ENCODE results near the gene ZDHHC16. TPM values are rescaled to one million over a fixed set of nuclear protein-coding genes. Genes with fewer than 3 reads are reported as not detected.
"Not testable (repeated sequence)": the region's sequence is repeated elsewhere in the genome, so short reads cannot be mapped to it uniquely, and the experiment has no call there.

Gene ZDHHC16
- polyA plus RNA-seq, 3 donors from 2014 or later, result 19.9 to 38.5 (median 27.1) TPM

DNA sequence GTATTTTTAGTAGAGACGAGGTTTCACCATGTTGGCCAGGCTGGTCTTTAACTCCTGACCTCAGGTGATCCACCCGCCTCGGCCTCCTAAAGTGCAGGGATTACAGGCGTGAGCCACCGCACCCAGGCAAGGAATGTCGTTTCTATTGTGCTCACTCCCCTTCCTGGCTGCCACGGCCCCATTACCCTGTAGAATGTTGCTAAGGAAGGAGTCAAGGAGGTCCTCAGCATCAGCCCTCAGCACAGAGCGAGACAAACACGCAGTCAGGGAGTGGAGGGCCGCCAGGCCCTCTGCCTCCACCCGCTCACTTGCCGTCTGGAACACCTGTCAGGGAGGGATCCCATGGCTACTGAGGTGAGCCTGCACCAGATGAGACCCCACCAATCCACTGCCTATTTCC is 22.8 kb downstream of the ZDHHC16 start:
- not testable (repeated sequence) for DNase-seq; H3K9me3 Mint-ChIP-seq; H3K4me1 Mint-ChIP-seq; H3K27me3 Mint-ChIP-seq (ENCODE audit: low read depth in 3 of 3); H3K4me3 Mint-ChIP-seq
- peak overlapping the region in 1 of 6 donors; percentile 17 for H3K27ac Mint-ChIP-seq
- peaks cover 14 to 24% (median 15%) of the 10 kb centered on the region in 3 donors for H3K36me3 Mint-ChIP-seq

- Mint-ChIP-seq H3K36me3 (peaks cover 34 to 57% (median 35%) of the 10 kb centered on the region in 3 donors), H3K27me3 (ENCODE audit: low read depth in 3 of 3) (no peaks in the 10 kb centered on the region), H3K27ac (peak overlapping the region in 2 of 6 donors; percentile 8 to 27), H3K4me3 (no peak overlapping the region), H3K9me3 (no peaks in the 10 kb centered on the region), H3K4me1 (no peaks in the 10 kb centered on the region)
- DNase-seq, result no peak
Measured at GRCh38 chr10:97474918-97475317, 28.9 kb downstream of the ZDHHC16 start.

DNA sequence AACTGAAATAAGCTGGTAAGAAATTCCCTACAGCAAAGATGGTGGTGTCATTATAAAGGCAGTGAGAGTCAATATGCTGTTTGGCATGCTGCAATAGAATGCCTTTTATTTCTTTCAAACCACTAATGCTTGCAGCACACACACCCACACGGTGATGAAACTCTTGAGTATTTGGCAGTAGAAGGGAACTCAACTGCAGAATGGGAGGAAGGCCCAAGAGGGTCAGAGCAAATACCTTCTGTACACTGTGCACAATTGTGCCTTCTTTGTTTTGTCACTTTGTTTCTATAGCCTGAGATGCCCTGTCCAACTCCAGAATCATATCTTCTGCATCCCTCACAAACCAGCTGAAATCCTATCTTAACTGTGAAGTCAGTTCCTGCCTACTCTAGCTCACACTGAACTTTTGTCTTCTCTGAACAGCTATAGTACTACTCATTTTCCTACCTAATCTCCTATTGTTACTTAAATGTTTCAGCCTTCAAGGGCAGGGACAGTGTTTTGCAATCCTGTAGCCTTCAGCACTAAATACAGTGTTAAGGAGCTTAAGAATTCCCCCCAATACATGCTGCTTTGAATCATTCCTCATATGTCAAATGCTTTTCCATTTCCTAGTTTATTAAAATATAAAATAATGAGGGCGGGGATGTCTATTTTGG is 30.1 kb downstream of the ZDHHC16 start:
- Mint-ChIP-seq H3K4me3 (no peak overlapping the region), H3K27ac (peak overlapping the region in 1 of 6 donors; percentile 28), H3K4me1 (no peaks in the 10 kb centered on the region), H3K36me3 (peaks cover 35 to 58% (median 43%) of the 10 kb centered on the region in 3 donors), H3K27me3 (ENCODE audit: low read depth in 3 of 3) (no peaks in the 10 kb centered on the region), H3K9me3 (no peaks in the 10 kb centered on the region)
- DNase-seq, result no peak

- peaks cover 25 to 48% (median 39%) of the 10 kb centered on the region in 3 donors for H3K36me3 Mint-ChIP-seq
- not testable (repeated sequence) for H3K9me3 Mint-ChIP-seq; H3K27ac Mint-ChIP-seq; H3K4me3 Mint-ChIP-seq; DNase-seq; H3K4me1 Mint-ChIP-seq; H3K27me3 Mint-ChIP-seq (ENCODE audit: low read depth in 3 of 3)
Measured at GRCh38 chr10:97479410-97479809, 33.4 kb downstream of the ZDHHC16 start.

GRCh38 chr10:97479939-97480338 is 34.0 kb downstream of the ZDHHC16 start:
- DNase-seq, result no peak
- Mint-ChIP-seq H3K27ac (no peak overlapping the region), H3K27me3 (ENCODE audit: low read depth in 3 of 3) (peaks cover 0 to 1% (median 0%) of the 10 kb centered on the region in 3 donors), H3K9me3 (no peaks in the 10 kb centered on the region), H3K4me3 (no peak overlapping the region), H3K4me1 (peaks cover 0 to 6% of the 10 kb centered on the region in 2 donors), H3K36me3 (peaks cover 20 to 44% (median 36%) of the 10 kb centered on the region in 3 donors)

- Mint-ChIP-seq H3K4me3 (no peak overlapping the region), H3K27me3 (ENCODE audit: low read depth in 3 of 3) (peaks cover 0 to 1% (median 0%) of the 10 kb centered on the region in 3 donors), H3K4me1 (peaks cover 3 to 12% of the 10 kb centered on the region in 2 donors), H3K36me3 (peaks cover 13 to 36% (median 29%) of the 10 kb centered on the region in 3 donors), H3K27ac (peak overlapping the region in 1 of 6 donors; percentile 31), H3K9me3 (no peaks in the 10 kb centered on the region)
- DNase-seq, result no peak
Measured at GRCh38 chr10:97481071-97481470, 35.1 kb downstream of the ZDHHC16 start.

DNA sequence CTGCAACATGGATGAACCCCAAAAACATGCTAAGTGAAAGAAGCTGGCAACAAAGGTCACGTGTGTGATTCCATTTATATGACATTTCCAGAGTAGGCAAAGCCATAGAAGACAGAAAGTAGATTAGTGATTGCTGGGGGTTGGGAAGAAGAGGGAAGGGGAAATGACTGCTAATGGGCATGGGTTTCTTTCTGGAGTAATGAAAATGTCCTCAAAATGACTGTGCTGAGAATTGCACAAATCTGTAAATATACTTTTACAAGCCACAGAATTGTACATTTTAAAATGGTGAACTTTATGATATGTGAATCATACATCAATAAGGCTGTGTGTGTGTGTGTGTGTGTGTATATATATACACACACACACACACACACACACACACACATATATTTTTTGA is 36.4 kb downstream of the ZDHHC16 start:
- Mint-ChIP-seq H3K4me1 (peaks cover 5 to 18% of the 10 kb centered on the region in 2 donors), H3K4me3 (no peak overlapping the region), H3K27ac (peak overlapping the region in 1 of 6 donors; percentile 69), H3K9me3 (no peaks in the 10 kb centered on the region), H3K27me3 (ENCODE audit: low read depth in 3 of 3) (peaks cover 0 to 1% (median 0%) of the 10 kb centered on the region in 3 donors), H3K36me3 (peaks cover 7 to 26% (median 19%) of the 10 kb centered on the region in 3 donors)
- DNase-seq, result no peak

DNA sequence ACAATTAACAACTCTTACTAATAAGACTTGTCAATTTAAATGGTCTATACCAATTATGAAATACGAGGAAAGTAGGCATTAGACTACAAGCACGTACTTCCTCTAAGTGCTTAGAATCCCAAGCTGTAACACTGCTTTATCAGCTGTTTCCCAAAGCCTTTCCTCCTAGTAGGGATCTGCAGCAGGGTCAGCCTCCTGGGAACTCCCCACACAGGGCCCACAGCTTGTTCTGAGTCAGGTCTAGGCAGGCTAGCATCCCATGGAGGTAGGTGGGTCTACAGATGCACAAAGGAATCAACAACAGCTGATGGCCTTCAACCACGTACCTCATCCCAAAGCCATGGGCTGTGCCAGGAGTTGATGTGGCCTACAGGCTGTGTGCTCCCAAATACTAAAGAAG is 37.5 kb downstream of the ZDHHC16 start:
- Mint-ChIP-seq H3K4me1 (peaks cover 5 to 18% of the 10 kb centered on the region in 2 donors), H3K27ac (no peak overlapping the region), H3K9me3 (no peaks in the 10 kb centered on the region), H3K27me3 (ENCODE audit: low read depth in 3 of 3) (peaks cover 0 to 1% (median 0%) of the 10 kb centered on the region in 3 donors), H3K36me3 (peaks cover 5 to 19% (median 14%) of the 10 kb centered on the region in 3 donors), H3K4me3 (no peak overlapping the region)
- DNase-seq, result no peak

GRCh38 chr10:97483921-97484320 is 37.9 kb downstream of the ZDHHC16 start:
- Mint-ChIP-seq H3K4me3 (no peak overlapping the region), H3K36me3 (peaks cover 5 to 19% (median 14%) of the 10 kb centered on the region in 3 donors), H3K9me3 (no peaks in the 10 kb centered on the region), H3K27me3 (ENCODE audit: low read depth in 3 of 3) (peaks cover 0 to 1% (median 0%) of the 10 kb centered on the region in 3 donors), H3K27ac (no peak overlapping the region), H3K4me1 (peaks cover 5 to 21% of the 10 kb centered on the region in 2 donors)
- DNase-seq, result no peak

DNA sequence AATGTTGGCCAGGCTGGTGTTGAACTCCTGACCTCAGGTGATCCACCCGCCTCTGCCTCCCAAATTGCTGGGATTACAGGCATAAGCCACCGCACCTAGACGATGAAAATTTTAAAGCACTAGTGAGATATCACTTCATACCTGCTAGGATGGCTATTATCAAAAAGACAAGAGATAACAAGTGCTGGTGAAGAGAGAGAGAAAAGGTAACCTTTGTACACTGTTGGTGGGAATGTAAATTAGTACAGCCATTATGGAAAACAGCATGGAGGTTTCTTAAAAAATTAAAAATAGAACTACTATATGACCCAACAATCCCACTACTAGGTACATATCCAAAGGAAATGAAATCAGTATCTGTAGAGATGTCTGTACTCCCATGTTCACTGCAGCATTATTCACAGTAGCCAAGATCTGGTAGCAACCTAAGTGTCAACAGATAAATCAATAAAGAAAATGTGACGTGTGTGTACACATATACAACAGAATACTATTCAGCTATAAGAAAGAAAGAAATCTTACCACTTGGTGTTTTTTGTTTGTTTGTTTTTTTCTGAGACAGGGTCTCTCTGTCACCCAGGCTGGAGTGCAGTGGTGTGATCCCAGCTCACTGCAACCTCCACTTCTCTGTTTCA is 39.8 kb downstream of the ZDHHC16 start:
- Mint-ChIP-seq H3K27me3 (ENCODE audit: low read depth in 3 of 3) (peaks cover 0 to 1% (median 0%) of the 10 kb centered on the region in 3 donors), H3K4me3 (no peak overlapping the region), H3K27ac (no peak overlapping the region), H3K4me1 (peaks cover 11 to 34% of the 10 kb centered on the region in 2 donors), H3K36me3 (peaks cover under 1 to 7% (median 5%) of the 10 kb centered on the region in 3 donors), H3K9me3 (no peaks in the 10 kb centered on the region)
- DNase-seq, result no peak

- Mint-ChIP-seq H3K4me1 (peaks cover 24 to 47% of the 10 kb centered on the region in 2 donors), H3K27ac (peak overlapping the region in 1 of 6 donors; percentile 76), H3K9me3 (no peaks in the 10 kb centered on the region), H3K27me3 (ENCODE audit: low read depth in 3 of 3) (peaks cover 0 to 2% (median 0%) of the 10 kb centered on the region in 3 donors), H3K36me3 (no peaks in the 10 kb centered on the region), H3K4me3 (no peak overlapping the region)
- no peak for DNase-seq
Measured at GRCh38 chr10:97490592-97490991, 44.6 kb downstream of the ZDHHC16 start.

DNA sequence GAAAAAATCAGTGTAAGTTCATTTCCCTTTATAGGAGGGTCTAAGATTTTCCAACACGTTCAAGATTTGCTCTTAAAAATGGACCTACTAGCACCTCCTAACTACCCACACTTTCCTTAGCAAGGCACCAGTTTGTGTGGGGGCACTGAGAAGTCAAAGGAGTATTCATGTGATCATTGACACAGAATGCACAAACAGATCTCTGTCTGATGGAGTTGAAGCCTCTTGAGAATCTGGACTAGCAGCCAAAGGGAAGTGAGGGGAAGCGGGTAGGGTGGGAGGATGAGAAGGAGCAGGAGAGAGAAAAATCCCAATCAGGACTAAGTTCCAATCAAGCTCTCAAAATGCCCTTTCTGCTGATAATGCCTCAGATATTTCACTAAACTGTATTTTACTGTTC is 48.2 kb downstream of the ZDHHC16 start:
- no peaks in the 10 kb centered on the region for H3K9me3 Mint-ChIP-seq
- H3K27me3 Mint-ChIP-seq (ENCODE audit: low read depth in 3 of 3), result peaks cover 3 to 6% (median 4%) of the 10 kb centered on the region in 3 donors
- no peaks in the 10 kb centered on the region for H3K36me3 Mint-ChIP-seq
- no peak overlapping the region for H3K27ac Mint-ChIP-seq
- H3K4me3 Mint-ChIP-seq, result no peak overlapping the region
- peaks cover 35 to 56% of the 10 kb centered on the region in 2 donors for H3K4me1 Mint-ChIP-seq
- DNase-seq, result no peak

DNA sequence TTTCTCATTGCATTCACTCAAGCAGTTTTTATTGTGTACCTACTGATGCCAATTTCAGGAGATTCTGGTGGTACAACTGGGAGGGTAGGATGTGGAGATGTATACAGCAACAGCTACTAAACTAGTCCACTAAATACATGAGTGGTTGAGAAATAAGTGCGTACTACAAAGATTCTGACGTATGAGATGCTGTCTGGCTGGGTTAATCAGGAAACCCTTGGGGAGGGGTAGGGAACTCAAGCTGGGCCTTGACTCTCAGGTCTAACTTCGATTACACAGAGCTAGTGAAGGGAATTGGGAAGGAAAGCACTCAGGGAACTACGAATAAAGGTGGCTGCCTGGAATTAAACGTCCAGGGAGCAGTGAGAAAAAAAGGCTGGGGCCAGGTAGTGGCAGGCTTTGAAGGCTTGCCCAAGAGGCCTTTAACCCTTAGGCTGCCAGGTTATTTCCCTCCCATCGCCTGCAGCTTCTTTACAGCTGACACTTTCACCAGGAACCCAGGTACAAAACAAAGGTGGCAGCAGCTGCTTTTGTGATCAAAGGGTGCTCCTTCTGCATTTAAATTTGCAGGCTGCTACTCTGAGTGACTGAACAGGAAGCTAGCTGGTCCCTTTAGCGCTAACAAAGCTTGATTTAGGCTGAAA is 49.0 kb downstream of the ZDHHC16 start:
- Mint-ChIP-seq H3K9me3 (no peaks in the 10 kb centered on the region), H3K27me3 (ENCODE audit: low read depth in 3 of 3) (peaks cover 4 to 7% (median 7%) of the 10 kb centered on the region in 3 donors), H3K4me1 (peaks cover 39 to 54% of the 10 kb centered on the region in 2 donors), H3K36me3 (no peaks in the 10 kb centered on the region), H3K4me3 (no peak overlapping the region), H3K27ac (peak overlapping the region in 2 of 6 donors; percentile 23 to 30)
- DNase-seq, result no peak

GRCh38 chr10:97497572-97498075 is 51.6 kb downstream of the ZDHHC16 start:
- Mint-ChIP-seq H3K4me3 (peak overlapping the region; percentile 93 to 98 (median 98)), H3K27me3 (ENCODE audit: low read depth in 3 of 3) (peaks cover 13 to 19% (median 18%) of the 10 kb centered on the region in 3 donors), H3K36me3 (no peaks in the 10 kb centered on the region), H3K4me1 (peaks cover 35 to 54% of the 10 kb centered on the region in 2 donors), H3K9me3 (no peaks in the 10 kb centered on the region), H3K27ac (peak overlapping the region; percentile 91 to 97 (median 96))
- peak; percentile 47 to 52 (median 52) for DNase-seq

Data from immature natural killer cell (primary cell).